Measurements from ENCODE around the gene SLC38A11.

The SLC38A11 gene

GRCh38 chr2:164943289-164943688 is 12.0 kb downstream of the SLC38A11 start:
- POLR2A ChIA-PET (ENCODE audit: low non-redundant PET), result no interaction called here
- DNase-seq (ENCODE audit: low spot score), result no peak
- CTCF ChIA-PET, result no interaction called here
- H3K27ac ChIP-seq, result no peak overlapping the region
- TF ChIP-seq CTCF (conservative IDR thresholded peaks at IDR 0.05; ENCODE audit: low read depth), result no peak

GRCh38 chr2:164937864-164938401 is 17.4 kb downstream of the SLC38A11 start:
- TF ChIP-seq CTCF (conservative IDR thresholded peaks at IDR 0.05; ENCODE audit: low read depth), result no peak
- no peak for DNase-seq (ENCODE audit: low spot score)
- ChIA-PET POLR2A (ENCODE audit: low non-redundant PET) (no interaction called here), CTCF (interaction anchor here (0.7 kb wide), 1 partner anchor 116 kb away, joined by 3 read pairs; no protein-coding TSS in a partner anchor)
- H3K27ac ChIP-seq, result no peak overlapping the region

- ChIA-PET POLR2A (ENCODE audit: low non-redundant PET) (no interaction called here), CTCF (no interaction called here)
- H3K27ac ChIP-seq, result no peak overlapping the region
- no peak for DNase-seq (ENCODE audit: low spot score)
- TF ChIP-seq CTCF (conservative IDR thresholded peaks at IDR 0.05; ENCODE audit: low read depth), result no peak
Observed at GRCh38 chr2:164935118-164936101, 19.9 kb downstream of the SLC38A11 start.

GRCh38 chr2:164934401-164935117 is 20.8 kb downstream of the SLC38A11 start:
- no peak for DNase-seq (ENCODE audit: low spot score)
- CTCF ChIA-PET, result no interaction called here
- TF ChIP-seq CTCF (conservative IDR thresholded peaks at IDR 0.05; ENCODE audit: low read depth), result no peak
- POLR2A ChIA-PET (ENCODE audit: low non-redundant PET), result no interaction called here
- H3K27ac ChIP-seq, result no peak overlapping the region

GRCh38 chr2:164933671-164934189 is 21.6 kb downstream of the SLC38A11 start:
- no peak for DNase-seq (ENCODE audit: low spot score)
- no peak for TF ChIP-seq CTCF (conservative IDR thresholded peaks at IDR 0.05; ENCODE audit: low read depth)
- no peak overlapping the region for H3K27ac ChIP-seq
- ChIA-PET POLR2A (ENCODE audit: low non-redundant PET) (no interaction called here), CTCF (interaction anchor here (0.5 kb wide), 1 partner anchor 251 kb away, joined by 3 read pairs; no protein-coding TSS in a partner anchor)

GRCh38 chr2:164932377-164932776 is 22.9 kb downstream of the SLC38A11 start:
- CTCF ChIA-PET, result no interaction called here
- TF ChIP-seq CTCF (conservative IDR thresholded peaks at IDR 0.05; ENCODE audit: low read depth), result no peak
- DNase-seq (ENCODE audit: low spot score), result no peak
- POLR2A ChIA-PET (ENCODE audit: low non-redundant PET), result no interaction called here
- no peak overlapping the region for H3K27ac ChIP-seq
